Cardiac fibroblast (primary cell): Measurements from ENCODE around the gene B4GALT6.

Source experiments
- DNase-seq, 2 donors: peaks; one replicate each; pipeline versions ENCODE4 v3.0.0 to v3.0.0-alpha.2; 2010; ENCODE audit warnings: low read depth in 2 of 2
- H3K4me3 ChIP-seq, 2 donors: replicated peaks in 1 of 2; 1 replicate in 1 of 2; 2 replicates in 1 of 2; pipeline ENCODE4 v1.5.1; 2011; ENCODE audit warnings: low read depth in 2 of 2, low read length in 2 of 2, mild to moderate bottlenecking in 2 of 2, moderate library complexity in 1 of 2
- CTCF ChIP-seq: IDR thresholded peaks from one replicate; pipeline ENCODE4 v1.5.1; 2011; ENCODE audit warnings: low read depth, mild to moderate bottlenecking, low read length, inconsistent platforms

The B4GALT6 gene

GRCh38 chr18:31688606-31689005 is 4.2 kb upstream of the B4GALT6 start:
- no peak overlapping the region for H3K4me3 ChIP-seq
- no peak for TF ChIP-seq CTCF
- no peak for DNase-seq

GRCh38 chr18:31686986-31687928 is 2.9 kb upstream of the B4GALT6 start:
- peak; percentile 11 for TF ChIP-seq CTCF
- H3K4me3 ChIP-seq = no peak overlapping the region
- no peak for DNase-seq

- no peak for TF ChIP-seq CTCF
- no peak for DNase-seq
- H3K4me3 ChIP-seq = no peak overlapping the region
Observed at GRCh38 chr18:31686572-31686971, 2.2 kb upstream of the B4GALT6 start.

- DNase-seq = peak; percentile 68 to 86
- H3K4me3 ChIP-seq = peak overlapping the region; percentile 58 to 59
- peak; percentile 18 for TF ChIP-seq CTCF
Observed at GRCh38 chr18:31685097-31686082, 1.0 kb upstream of the B4GALT6 start.

GRCh38 chr18:31683968-31684278 is 458 bp downstream of the B4GALT6 start:
- peak overlapping the region; percentile 58 to 73 for H3K4me3 ChIP-seq
- TF ChIP-seq CTCF = no peak
- DNase-seq = no peak

GRCh38 chr18:31683106-31683505 is 1.3 kb downstream of the B4GALT6 start:
- TF ChIP-seq CTCF = no peak
- H3K4me3 ChIP-seq = no peak overlapping the region
- DNase-seq = no peak
